ENCODE results near the gene TSHZ2.

Gene TSHZ2

DNA sequence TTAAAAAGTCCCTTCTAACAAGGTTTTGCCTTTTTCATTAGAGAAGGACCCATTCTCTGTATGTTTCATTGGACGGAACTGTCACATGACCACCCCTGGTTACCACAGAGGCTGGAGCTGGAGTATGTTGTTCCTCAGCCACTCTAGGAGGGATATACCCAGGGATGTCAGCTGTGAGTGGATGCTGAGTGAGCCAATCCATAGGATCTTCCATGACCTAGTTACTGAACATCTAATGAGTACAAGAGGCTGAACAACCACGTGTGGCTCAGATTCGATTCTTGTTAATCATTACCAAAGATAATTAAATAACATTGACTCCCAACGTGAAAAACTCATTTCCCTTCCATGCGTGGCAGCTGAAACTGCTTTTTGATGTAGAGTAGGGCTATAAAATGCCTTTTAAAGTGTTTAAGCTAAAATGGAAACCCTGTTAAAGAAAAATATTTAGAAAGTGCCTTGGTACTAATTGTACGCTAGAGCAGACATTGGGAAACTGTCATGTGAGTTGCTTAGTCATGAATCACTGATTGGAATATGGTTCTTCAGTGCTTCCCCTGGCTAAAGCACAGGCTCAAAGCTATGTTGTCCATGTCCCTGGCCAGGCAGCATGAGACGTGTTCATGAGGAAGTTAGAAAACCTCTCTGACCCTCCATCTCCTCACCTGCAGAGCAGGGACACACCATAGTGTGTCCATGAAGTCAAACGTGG is 365.4 kb downstream of the TSHZ2 start:
- no peak overlapping the region for H2AFZ ChIP-seq (ENCODE audit: low read length)
- H3K4me2 ChIP-seq (ENCODE audit: low read length), result no peak overlapping the region
- no peaks in the 10 kb centered on the region for H3K36me3 ChIP-seq (ENCODE audit: insufficient read depth, low read length)
- no peaks in the 10 kb centered on the region for H3K9me3 ChIP-seq (ENCODE audit: low read length)
- no peak overlapping the region for H3K9ac ChIP-seq (ENCODE audit: low read length)
- H3K27me3 ChIP-seq (ENCODE audit: insufficient read depth, low read length), result no peaks in the 10 kb centered on the region
- no peak for TF ChIP-seq CTCF (IDR thresholded peaks at IDR 0.05; ENCODE audit: low read length)
- TF ChIP-seq EZH2 (IDR thresholded peaks at IDR 0.05; ENCODE audit: borderline replicate concordance, low read length), result no peak
- H3K4me3 ChIP-seq (ENCODE audit: low read depth, low read length, poor library complexity, severe bottlenecking), result no peak overlapping the region
- H3K27ac ChIP-seq (ENCODE audit: low read depth, low read length, poor library complexity, severe bottlenecking), result no peak overlapping the region
- H3F3A ChIP-seq (ENCODE audit: insufficient read depth, low read length), result no peaks in the 10 kb centered on the region
- no peaks in the 10 kb centered on the region for H3K4me1 ChIP-seq (ENCODE audit: insufficient read depth, low read length, severe bottlenecking)
- no peaks in the 10 kb centered on the region for H3K9me2 ChIP-seq (ENCODE audit: low read depth, low read length)
- no peaks in the 10 kb centered on the region for H4K20me1 ChIP-seq (ENCODE audit: insufficient read depth, low read length)
- H3K79me2 ChIP-seq (ENCODE audit: insufficient read depth, low read length), result no peaks in the 10 kb centered on the region

GRCh38 chr20:53338716-53339115 is 366.6 kb downstream of the TSHZ2 start:
- no peak overlapping the region for H3K9ac ChIP-seq (ENCODE audit: low read length)
- no peaks in the 10 kb centered on the region for H3K27me3 ChIP-seq (ENCODE audit: insufficient read depth, low read length)
- H3K9me3 ChIP-seq (ENCODE audit: low read length), result no peaks in the 10 kb centered on the region
- no peak overlapping the region for H2AFZ ChIP-seq (ENCODE audit: low read length)
- no peak overlapping the region for H3K27ac ChIP-seq (ENCODE audit: low read depth, low read length, poor library complexity, severe bottlenecking)
- H3K79me2 ChIP-seq (ENCODE audit: insufficient read depth, low read length), result no peaks in the 10 kb centered on the region
- no peaks in the 10 kb centered on the region for H3K36me3 ChIP-seq (ENCODE audit: insufficient read depth, low read length)
- H3K9me2 ChIP-seq (ENCODE audit: low read depth, low read length), result no peaks in the 10 kb centered on the region
- H3F3A ChIP-seq (ENCODE audit: insufficient read depth, low read length), result no peaks in the 10 kb centered on the region
- H3K4me1 ChIP-seq (ENCODE audit: insufficient read depth, low read length, severe bottlenecking), result no peaks in the 10 kb centered on the region
- H3K4me2 ChIP-seq (ENCODE audit: low read length), result no peak overlapping the region
- no peak for TF ChIP-seq CTCF (IDR thresholded peaks at IDR 0.05; ENCODE audit: low read length)
- no peak for TF ChIP-seq EZH2 (IDR thresholded peaks at IDR 0.05; ENCODE audit: borderline replicate concordance, low read length)
- no peak overlapping the region for H3K4me3 ChIP-seq (ENCODE audit: low read depth, low read length, poor library complexity, severe bottlenecking)
- H4K20me1 ChIP-seq (ENCODE audit: insufficient read depth, low read length), result no peaks in the 10 kb centered on the region

DNA sequence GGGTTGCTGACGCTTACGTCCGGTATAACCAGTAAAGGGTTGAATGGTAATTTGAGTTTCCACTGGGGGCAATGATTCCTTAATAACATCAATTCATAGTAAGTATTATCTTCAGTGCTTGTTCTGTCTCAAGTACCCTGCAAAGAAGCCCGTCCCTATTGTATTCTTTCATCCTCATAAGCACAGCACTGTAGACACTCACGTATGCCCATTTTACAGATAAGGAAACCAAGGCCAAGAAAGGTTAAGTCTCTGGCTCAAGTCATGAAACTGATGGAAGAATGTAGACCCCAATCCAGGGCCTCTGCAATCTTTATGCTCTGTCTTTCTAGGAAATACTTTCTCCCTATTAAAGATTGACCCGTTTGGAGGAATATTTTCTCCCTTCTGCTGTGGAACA is 370.3 kb downstream of the TSHZ2 start:
- no peaks in the 10 kb centered on the region for H3K9me2 ChIP-seq (ENCODE audit: low read depth, low read length)
- no peaks in the 10 kb centered on the region for H3K36me3 ChIP-seq (ENCODE audit: insufficient read depth, low read length)
- H3K4me1 ChIP-seq (ENCODE audit: insufficient read depth, low read length, severe bottlenecking), result no peaks in the 10 kb centered on the region
- no peak overlapping the region for H3K4me3 ChIP-seq (ENCODE audit: low read depth, low read length, poor library complexity, severe bottlenecking)
- H3K9me3 ChIP-seq (ENCODE audit: low read length), result no peaks in the 10 kb centered on the region
- TF ChIP-seq EZH2 (IDR thresholded peaks at IDR 0.05; ENCODE audit: borderline replicate concordance, low read length) (no peak), CTCF (IDR thresholded peaks at IDR 0.05; ENCODE audit: low read length) (no peak)
- H3K9ac ChIP-seq (ENCODE audit: low read length), result no peak overlapping the region
- no peak overlapping the region for H3K27ac ChIP-seq (ENCODE audit: low read depth, low read length, poor library complexity, severe bottlenecking)
- no peaks in the 10 kb centered on the region for H3K79me2 ChIP-seq (ENCODE audit: insufficient read depth, low read length)
- no peaks in the 10 kb centered on the region for H3F3A ChIP-seq (ENCODE audit: insufficient read depth, low read length)
- no peaks in the 10 kb centered on the region for H3K27me3 ChIP-seq (ENCODE audit: insufficient read depth, low read length)
- H3K4me2 ChIP-seq (ENCODE audit: low read length), result no peak overlapping the region
- H2AFZ ChIP-seq (ENCODE audit: low read length), result no peak overlapping the region
- no peaks in the 10 kb centered on the region for H4K20me1 ChIP-seq (ENCODE audit: insufficient read depth, low read length)

Data from OCI-LY1 (cell line).